Kidney (tissue), 14 donors: ENCODE measurements around the gene GABBR2. TPM values are rescaled to one million over a fixed set of nuclear protein-coding genes. Genes with fewer than 3 reads are reported as not detected.

Experiments used
- DNase-seq, 5 donors: peaks; one replicate each; pipeline ENCODE4 v3.0.0-alpha.2; 2013 to 2020
- FAIRE-seq: peaks from 2 replicates; lab custom pipeline; 2012; peaks lifted over from hg19 to GRCh38; lab: Jason Lieb, UNC
- H3K27ac ChIP-seq, 2 donors: one replicate each; pipeline ENCODE4 v1.7.0; 2013; ENCODE audit warnings: low read depth in 2 of 2, low read length in 2 of 2, inconsistent platforms in 1 of 2
- H3K27me3 ChIP-seq: one replicate; pipeline ENCODE4 v1.7.1; 2013; ENCODE audit warnings: low read length, inconsistent platforms; ENCODE audit not compliant: control insufficient read depth, insufficient read depth
- H3K36me3 ChIP-seq, 3 donors: one replicate each; pipeline versions ENCODE4 v1.7.0 to v1.7.1; 2013; ENCODE audit warnings: low read length in 3 of 3, control low read depth in 1 of 3, inconsistent platforms in 1 of 3; ENCODE audit not compliant: insufficient read depth in 3 of 3, control insufficient read depth in 2 of 3
- H3K4me1 ChIP-seq, 3 donors: one replicate each; pipeline versions ENCODE4 v1.7.0 to v1.7.1; 2013; ENCODE audit warnings: low read length in 3 of 3, inconsistent platforms in 1 of 3, low read depth in 1 of 3; ENCODE audit not compliant: control insufficient read depth in 2 of 3, insufficient read depth in 2 of 3
- H3K4me3 ChIP-seq, 3 donors: one replicate each; pipeline versions ENCODE4 v1.7.0 to v1.8.1; 2013; ENCODE audit warnings: low read length in 3 of 3, control low read depth in 1 of 3, inconsistent platforms in 1 of 3
- H3K9ac ChIP-seq, 3 donors: one replicate each; pipeline versions ENCODE4 v1.7.0 to v1.7.1; 2013; ENCODE audit warnings: low read length in 3 of 3, control low read depth in 1 of 3, inconsistent platforms in 1 of 3
- H3K9me3 ChIP-seq, 3 donors: one replicate each; pipeline versions ENCODE4 v1.7.0 to v1.7.1; 2013; ENCODE audit warnings: low read length in 3 of 3, control low read depth in 1 of 3, inconsistent platforms in 1 of 3; ENCODE audit not compliant: control insufficient read depth in 2 of 3, insufficient read depth in 1 of 3
- intact Hi-C: fragments of 100-400 bp; cut with DNase I; formaldehyde crosslinking; loops from one replicate; pipeline ENCODE4 v1.11.1; 2022
- polyA plus RNA-seq: library from polyadenylated mRNA; stranded (reverse); fragments of 350-450 nt; fragmentation: Illumina TruSeq; extraction: RNeasy Lipid Tissue Mini Kit (QIAGEN cat#74804); gene quantifications from one replicate; pipeline ENCODE4 v1.2.3, GENCODE V29; 2014; ENCODE audit warnings: low read depth, low replicate concordance; ENCODE audit not compliant: insufficient read depth
- total RNA-seq: library from RNA; stranded (reverse); fragmentation: NEBNext Ultra II Directional; extraction: Animal tissue kit (Norgen Biotek cat#: 25700); gene quantifications from one replicate; pipeline ENCODE4 v1.2.1, GENCODE V29; 2021
- TF ChIP-seq, protein P1 (sequence below): IDR thresholded peaks from 3 replicates; pipeline ENCODE4 v1.5.1; 2012; ENCODE audit warnings: mild to moderate bottlenecking, moderate library complexity, borderline replicate concordance; ENCODE audit not compliant: insufficient read depth; ENCODE audit errors: extremely low read depth
- donor health status: control.
- donor health status: control.
- donor health status: control.
- donor health status: control.
- donor health status: control.
- donor health status: DM: yes; HTN: yes; CAD: no.
- donor health status: Normal renal cell carcinoma (clear cell type).

The GABBR2 gene
- total and polyA plus RNA-seq, 2 donors from 2014 or later = 0.06 TPM; not detected in 1

DNA sequence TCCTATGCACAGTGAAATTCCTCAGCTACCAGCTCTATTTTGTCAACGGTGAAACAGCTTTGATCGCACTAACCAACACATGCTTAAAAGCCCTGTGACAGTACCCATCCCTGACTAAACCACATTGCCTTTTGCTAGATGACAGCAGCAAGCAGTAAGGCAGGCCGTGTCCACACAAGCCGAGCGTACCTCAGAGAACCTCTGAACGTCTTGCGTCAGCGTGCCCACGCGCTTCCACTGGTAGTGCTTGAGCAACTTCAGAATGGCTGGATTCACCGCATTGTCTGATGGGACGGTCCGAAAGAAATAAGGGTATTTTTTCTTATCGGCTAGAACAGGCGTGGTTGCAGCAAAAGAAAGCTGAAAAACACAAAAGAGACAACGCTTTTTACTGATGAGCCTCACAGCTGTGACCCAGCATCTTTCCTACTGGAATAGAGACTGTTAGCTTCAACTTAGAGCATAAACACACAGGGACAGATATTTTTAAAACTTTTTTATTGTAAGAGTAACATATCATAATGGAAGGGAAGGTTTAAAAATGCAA is 167.0 kb downstream of the GABBR2 start:
- Histone ChIP-seq H3K36me3 (no peaks in the 10 kb centered on the region), H3K4me3 (no peak overlapping the region), H3K4me1 (no peaks in the 10 kb centered on the region), H3K27ac (no peak overlapping the region), H3K27me3 (no peaks in the 10 kb centered on the region), H3K9ac (no peak overlapping the region), H3K9me3 (no peaks in the 10 kb centered on the region)
- FAIRE-seq = no peak
- DNase-seq = no peak
- TF ChIP-seq, protein P1, sequence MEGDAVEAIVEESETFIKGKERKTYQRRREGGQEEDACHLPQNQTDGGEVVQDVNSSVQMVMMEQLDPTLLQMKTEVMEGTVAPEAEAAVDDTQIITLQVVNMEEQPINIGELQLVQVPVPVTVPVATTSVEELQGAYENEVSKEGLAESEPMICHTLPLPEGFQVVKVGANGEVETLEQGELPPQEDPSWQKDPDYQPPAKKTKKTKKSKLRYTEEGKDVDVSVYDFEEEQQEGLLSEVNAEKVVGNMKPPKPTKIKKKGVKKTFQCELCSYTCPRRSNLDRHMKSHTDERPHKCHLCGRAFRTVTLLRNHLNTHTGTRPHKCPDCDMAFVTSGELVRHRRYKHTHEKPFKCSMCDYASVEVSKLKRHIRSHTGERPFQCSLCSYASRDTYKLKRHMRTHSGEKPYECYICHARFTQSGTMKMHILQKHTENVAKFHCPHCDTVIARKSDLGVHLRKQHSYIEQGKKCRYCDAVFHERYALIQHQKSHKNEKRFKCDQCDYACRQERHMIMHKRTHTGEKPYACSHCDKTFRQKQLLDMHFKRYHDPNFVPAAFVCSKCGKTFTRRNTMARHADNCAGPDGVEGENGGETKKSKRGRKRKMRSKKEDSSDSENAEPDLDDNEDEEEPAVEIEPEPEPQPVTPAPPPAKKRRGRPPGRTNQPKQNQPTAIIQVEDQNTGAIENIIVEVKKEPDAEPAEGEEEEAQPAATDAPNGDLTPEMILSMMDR = no peak
- intact Hi-C loops = no loop called here

DNA sequence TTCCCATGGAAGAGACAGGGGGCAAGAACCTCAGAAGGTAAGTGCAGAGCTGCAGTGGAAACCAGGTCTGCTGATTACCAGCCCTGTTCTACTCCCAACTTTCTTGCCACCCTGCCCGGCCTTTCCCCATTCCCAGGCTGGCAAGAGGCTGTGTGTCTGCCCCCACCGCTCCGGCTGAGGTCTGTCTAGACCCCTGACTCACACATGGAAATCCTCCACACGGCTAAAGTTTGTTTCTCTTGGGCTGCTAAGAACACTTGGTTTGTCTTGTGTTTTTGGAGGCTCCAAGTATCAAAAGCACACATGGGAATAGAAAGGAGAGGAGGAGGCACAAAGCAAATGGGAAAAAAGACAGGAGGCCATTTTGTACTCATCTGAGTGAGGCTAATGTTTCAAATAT is 168.3 kb downstream of the GABBR2 start:
- no peak overlapping the region for H3K27ac ChIP-seq
- no peak overlapping the region for H3K9ac ChIP-seq
- FAIRE-seq (no peak), DNase-seq (no peak)
- no peaks in the 10 kb centered on the region for H3K27me3 ChIP-seq
- no peaks in the 10 kb centered on the region for H3K9me3 ChIP-seq
- no peak overlapping the region for H3K4me3 ChIP-seq
- intact Hi-C loops = no loop called here
- no peaks in the 10 kb centered on the region for H3K36me3 ChIP-seq
- TF ChIP-seq, protein P1 = no peak
- H3K4me1 ChIP-seq = no peaks in the 10 kb centered on the region

DNA sequence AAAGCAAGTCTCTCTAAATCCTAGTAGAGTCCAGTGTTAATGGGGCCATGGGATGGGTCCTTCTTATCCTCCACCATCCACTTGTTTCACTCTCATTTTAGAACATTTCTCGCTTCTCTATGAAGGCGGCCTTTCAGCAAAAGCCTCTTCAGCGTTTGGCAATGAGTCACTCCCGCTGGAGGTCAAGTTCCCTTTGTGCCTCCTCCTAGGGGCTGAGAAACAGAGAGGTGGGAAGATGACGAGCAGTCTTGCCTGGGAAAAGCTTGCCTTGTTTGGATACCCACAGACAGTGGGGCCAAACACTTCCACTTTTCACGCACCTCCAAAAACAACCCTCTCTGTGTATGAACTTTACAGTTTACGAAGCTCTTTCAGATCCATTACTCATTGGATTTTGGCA is 168.8 kb downstream of the GABBR2 start:
- Histone ChIP-seq H3K9ac (no peak overlapping the region), H3K27ac (no peak overlapping the region), H3K9me3 (no peaks in the 10 kb centered on the region), H3K36me3 (no peaks in the 10 kb centered on the region), H3K4me3 (no peak overlapping the region), H3K4me1 (no peaks in the 10 kb centered on the region), H3K27me3 (no peaks in the 10 kb centered on the region)
- DNase-seq (no peak), FAIRE-seq (no peak)
- intact Hi-C loops = no loop called here
- TF ChIP-seq, protein P1 = no peak

DNA sequence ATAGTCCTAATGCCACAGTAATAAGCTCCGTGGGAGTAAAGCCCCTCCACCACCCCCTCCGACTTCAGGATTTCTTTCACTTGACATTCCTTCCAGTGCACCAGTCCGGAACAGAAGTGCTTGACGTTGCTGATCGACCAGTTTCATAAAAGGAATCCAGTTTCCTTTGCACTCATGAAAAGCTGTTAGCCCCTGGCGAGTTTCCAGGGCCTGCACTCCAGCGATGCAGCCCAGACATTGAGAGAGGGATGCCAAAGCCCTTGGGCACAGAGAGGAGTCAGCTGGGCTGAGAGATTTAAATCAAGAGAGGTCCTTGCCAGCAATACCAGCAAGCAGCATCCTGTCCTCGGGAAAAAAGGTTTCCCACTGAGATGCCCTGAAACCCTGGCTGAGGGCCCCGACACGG is 170.1 kb downstream of the GABBR2 start:
- no peaks in the 10 kb centered on the region for H3K27me3 ChIP-seq
- no peaks in the 10 kb centered on the region for H3K36me3 ChIP-seq
- TF ChIP-seq, protein P1 = no peak
- FAIRE-seq = no peak
- H3K4me1 ChIP-seq = no peaks in the 10 kb centered on the region
- H3K4me3 ChIP-seq = no peak overlapping the region
- intact Hi-C loops = no loop called here
- no peak overlapping the region for H3K27ac ChIP-seq
- H3K9ac ChIP-seq = no peak overlapping the region
- peak in 3 of 5 donors; percentile 38 to 62 (median 50) for DNase-seq
- no peaks in the 10 kb centered on the region for H3K9me3 ChIP-seq
